Ascending aorta (tissue), 2 donors: ENCODE results near the gene NKD1. TPM values are rescaled to one million over a fixed set of nuclear protein-coding genes. Genes with fewer than 3 reads are reported as not detected.

Source experiments
- DNase-seq, 2 donors: peaks; one replicate each; pipeline ENCODE4 v3.0.0-alpha.2; 2019; ENCODE audit warnings: low spot score in 2 of 2
- H3K27ac ChIP-seq, 2 donors: fragments of 200-600 bp; sonication (generic); one replicate each; pipeline ENCODE4 v1.5.1; 2016 to 2017; ENCODE audit warnings: mild to moderate bottlenecking in 1 of 2
- H3K27me3 ChIP-seq: fragments of 200-600 bp; sonication (generic); one replicate; pipeline ENCODE4 v1.5.1; 2017
- H3K36me3 ChIP-seq, 2 donors: fragments of 200-600 bp; sonication (generic); one replicate each; pipeline ENCODE4 v1.5.1; 2016
- H3K4me1 ChIP-seq, 2 donors: fragments of 200-600 bp; sonication (generic); one replicate each; pipeline ENCODE4 v1.5.1; 2016 to 2017; ENCODE audit warnings: mild to moderate bottlenecking in 1 of 2
- H3K4me3 ChIP-seq, 2 donors: fragments of 200-600 bp; sonication (generic); one replicate each; pipeline ENCODE4 v1.5.1; 2016 to 2017; ENCODE audit warnings: mild to moderate bottlenecking in 1 of 2
- H3K9me3 ChIP-seq, 2 donors: fragments of 200-600 bp; sonication (generic); one replicate each; pipeline ENCODE4 v1.5.1; 2016
- CTCF ChIP-seq, 3 experiments: fragments of 200-600 bp in 2 of 3; fragments of 450-650 bp in 1 of 3; sonication (generic) in 2 of 3; IDR thresholded peaks; one replicate each; pipeline ENCODE4 v1.5.1; 2016 to 2019; ENCODE audit warnings: antibody characterized with exemption in 3 of 3, mild to moderate bottlenecking in 1 of 3, moderate library complexity in 1 of 3
- intact Hi-C: fragments of 100-400 bp; cut with DNase I; formaldehyde crosslinking; loops from one replicate; pipeline ENCODE4 v1.15.1; 2023
- total RNA-seq: library from RNA; depleted of rRNA; stranded (reverse); fragments of >200 nt; gene quantifications from one replicate; pipeline ENCODE4 v1.1.0, GENCODE V29; 2016

The NKD1 gene
- total RNA-seq, 1 donor from 2014 or later, result 33.2 TPM

DNA sequence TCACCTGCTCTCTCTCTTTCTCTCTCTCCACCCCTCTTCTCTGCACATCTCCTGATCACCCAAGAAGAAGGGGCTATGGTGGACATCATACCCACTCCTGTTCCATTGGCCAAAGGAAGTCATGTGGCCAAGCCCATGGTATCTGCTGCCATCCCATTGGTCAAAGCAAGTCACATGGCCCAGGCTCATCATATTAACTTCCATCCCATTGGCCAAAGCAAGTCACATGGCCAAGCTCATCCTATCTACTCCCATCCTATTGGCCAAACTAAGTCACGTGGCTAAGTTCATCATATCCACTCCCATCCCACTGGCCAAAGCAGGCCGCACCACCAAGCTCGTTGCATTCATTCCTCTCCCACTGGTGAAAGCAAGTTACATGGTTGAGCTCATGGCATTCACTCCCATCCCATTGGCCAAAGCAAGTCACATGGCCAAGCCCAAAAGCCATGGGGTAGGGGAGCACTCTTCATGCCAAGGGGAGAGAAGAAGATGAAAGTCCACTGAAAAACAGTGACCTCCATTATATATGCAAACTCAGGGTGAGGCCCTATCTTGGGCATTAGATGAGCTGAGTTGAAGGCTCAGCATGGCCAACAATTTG lies 103.7 kb downstream of the NKD1 start:
- H3K27ac ChIP-seq, result no peak overlapping the region
- H3K27me3 ChIP-seq, result no peaks in the 10 kb centered on the region
- H3K4me3 ChIP-seq, result no peak overlapping the region
- intact Hi-C loops, result no loop called here
- peaks cover 8 to 29% of the 10 kb centered on the region in 2 donors for H3K36me3 ChIP-seq
- H3K9me3 ChIP-seq, result no peaks in the 10 kb centered on the region
- no peak for TF ChIP-seq CTCF (IDR thresholded peaks at IDR 0.05)
- DNase-seq, result no peak
- no peaks in the 10 kb centered on the region for H3K4me1 ChIP-seq

GRCh38 chr16:50652836-50653425 lies 104.7 kb downstream of the NKD1 start:
- intact Hi-C loops, result no loop called here

GRCh38 chr16:50653633-50654519 lies 105.7 kb downstream of the NKD1 start:
- H3K27ac ChIP-seq, result no peak overlapping the region

More at GRCh38 chr16:50652836-50653425, 104.7 kb downstream of the NKD1 start:
- no peak for DNase-seq
- no peak overlapping the region for H3K4me3 ChIP-seq
- H3K9me3 ChIP-seq, result no peaks in the 10 kb centered on the region
- no peaks in the 10 kb centered on the region for H3K27me3 ChIP-seq
- peaks cover 8 to 19% of the 10 kb centered on the region in 2 donors for H3K36me3 ChIP-seq
- H3K4me1 ChIP-seq, result no peaks in the 10 kb centered on the region
- no peak overlapping the region for H3K27ac ChIP-seq
- no peak for TF ChIP-seq CTCF (IDR thresholded peaks at IDR 0.05)

GRCh38 chr16:50655558-50656055 lies 107.4 kb downstream of the NKD1 start:
- no peak for TF ChIP-seq CTCF (IDR thresholded peaks at IDR 0.05)
- H3K4me1 ChIP-seq, result no peaks in the 10 kb centered on the region
- H3K27ac ChIP-seq, result no peak overlapping the region
- H3K9me3 ChIP-seq, result no peaks in the 10 kb centered on the region
- H3K36me3 ChIP-seq, result peaks cover 0 to 3% of the 10 kb centered on the region in 2 donors
- no peak for DNase-seq
- H3K4me3 ChIP-seq, result no peak overlapping the region
- intact Hi-C loops, result no loop called here
- H3K27me3 ChIP-seq, result no peaks in the 10 kb centered on the region

More at GRCh38 chr16:50653633-50654519, 105.7 kb downstream of the NKD1 start:
- peaks cover 3 to 9% of the 10 kb centered on the region in 2 donors for H3K36me3 ChIP-seq
- no peak overlapping the region for H3K4me3 ChIP-seq
- no peak for TF ChIP-seq CTCF (IDR thresholded peaks at IDR 0.05)
- H3K4me1 ChIP-seq, result no peaks in the 10 kb centered on the region
- intact Hi-C loops, result no loop called here
- no peaks in the 10 kb centered on the region for H3K9me3 ChIP-seq
- DNase-seq, result no peak
- H3K27me3 ChIP-seq, result no peaks in the 10 kb centered on the region

DNA sequence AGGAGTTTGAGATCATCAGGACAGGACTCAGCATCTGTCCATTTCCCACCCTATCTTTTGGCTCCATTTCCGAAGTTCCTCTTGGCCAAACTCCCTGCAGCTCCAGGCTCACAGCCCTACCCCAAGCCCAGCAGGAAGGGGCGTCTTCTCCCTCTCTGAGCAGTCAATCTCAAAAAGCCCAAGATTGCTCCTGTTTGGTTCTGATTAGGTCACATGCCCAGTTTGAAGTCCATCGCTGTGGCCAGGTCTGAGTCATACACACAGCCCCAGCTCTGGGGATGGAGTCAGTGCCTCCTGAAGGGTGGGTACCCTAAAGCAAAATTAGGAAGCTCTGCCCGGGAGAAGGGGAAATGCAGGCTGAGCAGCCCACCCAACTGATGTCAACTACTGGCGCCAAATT lies 109.0 kb downstream of the NKD1 start:
- peaks cover 0 to 3% of the 10 kb centered on the region in 2 donors for H3K4me1 ChIP-seq
- TF ChIP-seq CTCF (IDR thresholded peaks at IDR 0.05), result no peak
- no peaks in the 10 kb centered on the region for H3K27me3 ChIP-seq
- intact Hi-C loops, result no loop called here
- H3K27ac ChIP-seq, result no peak overlapping the region
- H3K4me3 ChIP-seq, result no peak overlapping the region
- H3K9me3 ChIP-seq, result no peaks in the 10 kb centered on the region
- H3K36me3 ChIP-seq, result peaks cover 0 to 2% of the 10 kb centered on the region in 2 donors
- DNase-seq, result no peak
